HepG2 (cell line): ENCODE results near the gene TULP4. TPM values are rescaled to one million over a fixed set of nuclear protein-coding genes. Genes with fewer than 3 reads are reported as not detected.

Experiments used
- ATAC-seq: fragments of 200-7000 bp; cut with Tn5 transposase; 3 replicates; pipeline ENCODE4 v1.9.1; 2020; ENCODE audit warnings: mild to moderate bottlenecking, moderate library complexity
- BruUV-seq: library from RNA; stranded (reverse); fragments of 400-500 nt; replicated peaks from 2 replicates; lab custom pipeline; 2021; lab: Mats Ljungman, UMichigan
- CTCF ChIA-PET: fragments of 300-600 bp; formaldehyde crosslinking; extraction: SDS; loops from one replicate; lab custom pipeline; 2021; ENCODE audit warnings: low total read pairs, inconsistent platforms, low intra/inter-chr PET ratio; lab: Yijun Ruan, JAX
- POLR2A ChIA-PET: fragments of 350-600 bp; sonication (Branson Sonifier 250); formaldehyde crosslinking; loops from one replicate; lab custom pipeline; 2020; ENCODE audit warnings: antibody characterized with exemption, inconsistent platforms; lab: Yijun Ruan, JAX
- DNase-seq: peaks from one replicate; pipeline ENCODE4 v3.0.0-alpha.2; 2015; ENCODE audit warnings: low spot score
- FAIRE-seq: peaks from 3 replicates; lab custom pipeline; 2011; peaks lifted over from hg19 to GRCh38; lab: Jason Lieb, UNC
- H2AFZ ChIP-seq: one replicate; pipeline ENCODE4 v1.6.1; 2011; ENCODE audit warnings: low read length, inconsistent platforms
- H3K27ac ChIP-seq: fragments of 300-600 bp; 3 replicates; pipeline ENCODE4 v1.8.0; 2011; ENCODE audit warnings: mixed run types, mild to moderate bottlenecking, mixed read lengths, low read length, inconsistent platforms; ENCODE audit not compliant: insufficient read depth; ENCODE audit errors: extremely low read length
- H3K27me3 ChIP-seq, 2 experiments: fragments of 200-600 bp in 1 of 2; 2 replicates in 1 of 2; 3 replicates in 1 of 2; pipeline versions ENCODE4 v1.6.0 to v1.8.0; 2011; ENCODE audit warnings: low read length in 2 of 2, mild to moderate bottlenecking in 2 of 2, moderate library complexity in 2 of 2, inconsistent platforms in 1 of 2; ENCODE audit not compliant: insufficient read depth in 2 of 2, control insufficient read depth in 1 of 2
- H3K36me3 ChIP-seq, 2 experiments: fragments of 200-600 bp in 1 of 2; replicated peaks in 1 of 2; 2 replicates in 1 of 2; 3 replicates in 1 of 2; pipeline versions ENCODE4 v1.5.1 to v1.8.0; 2011; ENCODE audit warnings: low read length in 2 of 2, inconsistent platforms in 1 of 2; ENCODE audit not compliant: insufficient read depth in 2 of 2, control insufficient read depth in 1 of 2
- H3K4me1 ChIP-seq: 2 replicates; pipeline ENCODE4 v1.5.1; 2012; ENCODE audit warnings: low read length, inconsistent platforms; ENCODE audit not compliant: insufficient read depth
- H3K4me2 ChIP-seq: 2 replicates; pipeline ENCODE4 v1.6.0; 2011; ENCODE audit warnings: low read depth, low read length, inconsistent platforms
- H3K4me3 ChIP-seq, 3 experiments: fragments of 200-600 bp in 1 of 3; sonication (generic), shearing (Covaris generic) in 1 of 3; replicated peaks in 1 of 3; 2 replicates each; pipeline ENCODE4 v1.5.1; 2011 to 2016; ENCODE audit warnings: low read length in 3 of 3, inconsistent platforms in 2 of 3, low read depth in 2 of 3, mild to moderate bottlenecking in 2 of 3, control low read depth in 1 of 3, mixed read lengths in 1 of 3; ENCODE audit not compliant: insufficient read depth in 1 of 3
- H3K79me2 ChIP-seq: one replicate; pipeline ENCODE4 v1.6.1; 2011; ENCODE audit warnings: low read length, inconsistent platforms; ENCODE audit not compliant: insufficient read depth
- H3K9ac ChIP-seq: 2 replicates; pipeline ENCODE4 v1.6.0; 2011; ENCODE audit warnings: mild to moderate bottlenecking, low read depth, low read length, inconsistent platforms; ENCODE audit not compliant: insufficient read depth
- H3K9me3 ChIP-seq: 2 replicates; pipeline ENCODE4 v1.5.1; 2012; ENCODE audit warnings: mild to moderate bottlenecking, low read length
- H4K20me1 ChIP-seq: 2 replicates; pipeline ENCODE4 v1.6.0; 2011; ENCODE audit warnings: inconsistent platforms, mild to moderate bottlenecking, low read length, moderate library complexity; ENCODE audit not compliant: insufficient read depth
- FOXA1 ChIP-seq, 2 experiments: fragments of 450-650 bp in 1 of 2; sonication (generic) in 1 of 2; formaldehyde crosslinking in 1 of 2; IDR thresholded peaks; 2 replicates each; pipeline versions ENCODE4 v1.4.0 to v1.6.1; 2016 to 2020; ENCODE audit warnings: missing genetic modification reagents in 1 of 2
- FOXJ3 ChIP-seq: sonication (generic); formaldehyde crosslinking; IDR thresholded peaks from 2 replicates; pipeline ENCODE4 v1.4.0; 2020; ENCODE audit warnings: missing genetic modification reagents, mild to moderate bottlenecking, borderline replicate concordance
- HBP1 ChIP-seq: IDR thresholded peaks from 2 replicates; pipeline ENCODE4 v1.6.1; 2016; ENCODE audit warnings: low read depth, control low read depth
- ZMAT3 ChIP-seq: sonication (generic); formaldehyde crosslinking; conservative IDR thresholded peaks from 2 replicates; pipeline ENCODE4 v1.7.0; 2021; ENCODE audit warnings: missing genetic modification reagents
- ZMYM3 ChIP-seq: sonication (generic); formaldehyde crosslinking; IDR thresholded peaks from 2 replicates; pipeline ENCODE4 v1.5.1; 2020; ENCODE audit warnings: mild to moderate bottlenecking, missing genetic modification reagents
- ZNF446 ChIP-seq: sonication (generic); formaldehyde crosslinking; IDR thresholded peaks from 2 replicates; pipeline ENCODE4 v1.5.0; 2020; ENCODE audit warnings: mild to moderate bottlenecking, missing genetic modification reagents
- ZNF546 ChIP-seq: sonication (generic); formaldehyde crosslinking; conservative IDR thresholded peaks from 2 replicates; pipeline ENCODE4 v1.8.1; 2023; ENCODE audit warnings: mild to moderate bottlenecking, missing genetic modification reagents
- ZNF556 ChIP-seq: sonication (generic); formaldehyde crosslinking; IDR thresholded peaks from 2 replicates; pipeline ENCODE4 v1.4.0; 2020; ENCODE audit warnings: mild to moderate bottlenecking, missing genetic modification reagents, borderline replicate concordance
- ZNF709 ChIP-seq: sonication (generic); formaldehyde crosslinking; IDR thresholded peaks from 2 replicates; pipeline ENCODE4 v1.5.0; 2020; ENCODE audit warnings: mild to moderate bottlenecking, missing genetic modification reagents
- ZNF841 ChIP-seq: sonication (generic); formaldehyde crosslinking; IDR thresholded peaks from 2 replicates; pipeline ENCODE4 v1.8.1; 2023; ENCODE audit warnings: missing genetic modification reagents, borderline replicate concordance
- in situ Hi-C: cut with HindIII; loops from 2 replicates; pipeline ENCODE4 v1.10.0; 2017; ENCODE audit warnings: low pct_unique_long_range_greater_than_20kb; ENCODE audit not compliant: extremely low pct_ligation_motif_present
- intact Hi-C: fragments of 100-400 bp; cut with micrococcal nuclease; formaldehyde crosslinking; loops from one replicate; pipeline ENCODE4 v1.10.0; 2022; ENCODE audit not compliant: unreplicated experiment
- polyA plus RNA-seq, 8 experiments: library from polyadenylated mRNA; depleted of rRNA in 3 of 8; stranded (reverse) in 7 of 8; unstranded in 1 of 8; fragments of >200 nt; fragmentation: Illumina TruSeq in 4 of 8; extraction: Trizol in 4 of 8; gene quantifications; 2 replicates each; pipeline versions ENCODE4 v1.2.1 to v1.2.3, GENCODE V29; 2011 to 2016; ENCODE audit warnings: low read depth in 4 of 8, missing spikeins in 1 of 8, mixed read lengths in 1 of 8; ENCODE audit not compliant: insufficient read depth in 1 of 8
- total RNA-seq, 5 experiments: library from RNA; depleted of rRNA; stranded (reverse); fragments of >200 nt; fragmentation: Illumina TruSeq; extraction: Trizol; gene quantifications; 2 replicates each; pipeline ENCODE4 v1.2.3, GENCODE V29; 2016; ENCODE audit warnings: low read depth in 1 of 5
- TF ChIP-seq, protein P1 (sequence below): sonication (generic); formaldehyde crosslinking; IDR thresholded peaks from 2 replicates; pipeline ENCODE4 v1.4.0; 2020; ENCODE audit warnings: mild to moderate bottlenecking, missing genetic modification reagents

The TULP4 gene
- total and polyA plus RNA-seq, 2 of the 13 experiments (the other 11 are each of a cell fraction or from before 2014, with no cell fraction given), result 21.1 to 122 TPM

- peak overlapping the region; percentile 91 for H3K27ac ChIP-seq
- ATAC-seq (no peak), DNase-seq (no peak), FAIRE-seq (no peak)
- CTCF ChIA-PET, result no interaction called here
- intact Hi-C loops (loop anchor here (5.0 to 10.0 kb wide), 2 partner anchors 63 to 90 kb away; no protein-coding TSS in a partner anchor), in situ Hi-C loops (no loop called here)
- H4K20me1 ChIP-seq, result no peaks in the 10 kb centered on the region
- H3K4me2 ChIP-seq, result peak overlapping the region; percentile 67; the same call in 1 of the 2 replicates
- no peaks in the 10 kb centered on the region for H3K9me3 ChIP-seq
- peak overlapping the region; percentile 67; the same call in 1 of the 2 replicates for H3K9ac ChIP-seq
- POLR2A ChIA-PET, result interaction anchor here (0.7 to 2.6 kb wide), 11 partner anchors 10 to 221 kb away, joined by 3 to 16 read pairs (median 4); no protein-coding TSS in a partner anchor
- BruUV-seq, result no TSS peak
- no peak overlapping the region for H2AFZ ChIP-seq
- peaks cover 72% of the 10 kb centered on the region for H3K79me2 ChIP-seq
- TF ChIP-seq HBP1 (CRISPR knock-in tag) (no peak), ZMYM3 (no peak), FOXA1 (IDR thresholded peaks at IDR 0.05) (no peak), FOXA1 (CRISPR knock-in tag; IDR thresholded peaks at IDR 0.05) (no peak), ZNF556 (CRISPR knock-in tag) (no peak), ZNF709 (CRISPR knock-in tag) (no peak), FOXJ3 (CRISPR knock-in tag) (no peak), ZNF446 (CRISPR knock-in tag) (no peak), ZNF841 (no peak), ZMAT3 (CRISPR knock-in tag) (no peak), ZNF546 (CRISPR knock-in tag) (no peak)
- TF ChIP-seq, protein P1, sequence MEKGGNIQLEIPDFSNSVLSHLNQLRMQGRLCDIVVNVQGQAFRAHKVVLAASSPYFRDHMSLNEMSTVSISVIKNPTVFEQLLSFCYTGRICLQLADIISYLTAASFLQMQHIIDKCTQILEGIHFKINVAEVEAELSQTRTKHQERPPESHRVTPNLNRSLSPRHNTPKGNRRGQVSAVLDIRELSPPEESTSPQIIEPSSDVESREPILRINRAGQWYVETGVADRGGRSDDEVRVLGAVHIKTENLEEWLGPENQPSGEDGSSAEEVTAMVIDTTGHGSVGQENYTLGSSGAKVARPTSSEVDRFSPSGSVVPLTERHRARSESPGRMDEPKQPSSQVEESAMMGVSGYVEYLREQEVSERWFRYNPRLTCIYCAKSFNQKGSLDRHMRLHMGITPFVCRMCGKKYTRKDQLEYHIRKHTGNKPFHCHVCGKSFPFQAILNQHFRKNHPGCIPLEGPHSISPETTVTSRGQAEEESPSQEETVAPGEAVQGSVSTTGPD (CRISPR knock-in tag), result no peak
- H3K36me3 ChIP-seq, result peaks cover 2 to 8% of the 10 kb centered on the region in 2 experiments; a peak in 3 of 5 replicates
- peaks cover 61% of the 10 kb centered on the region for H3K4me1 ChIP-seq
- no peak overlapping the region for H3K4me3 ChIP-seq
- H3K27me3 ChIP-seq, result no peaks in the 10 kb centered on the region
Measured at GRCh38 chr6:158321960-158322359, 9.7 kb downstream of the TULP4 start.
